ENCODE data around the gene SNX5.

DNA sequence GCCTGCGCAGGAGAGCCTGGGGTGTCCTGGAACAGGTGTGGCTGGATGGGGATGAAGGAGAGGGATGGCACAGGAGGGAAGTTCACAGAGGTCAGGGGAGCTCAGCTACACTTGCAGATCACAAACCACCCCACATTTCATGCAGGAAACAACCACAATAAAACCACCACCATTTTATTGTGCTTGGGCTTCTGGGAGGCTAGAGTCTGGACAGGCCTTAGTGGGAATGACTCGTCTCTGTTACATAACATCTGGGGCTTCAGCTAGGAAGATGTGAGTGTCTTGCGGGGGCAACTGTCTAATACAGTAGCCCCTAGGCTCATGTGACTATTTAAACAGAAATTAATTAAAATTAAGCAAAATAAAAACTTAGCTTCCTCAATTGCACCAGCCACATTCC is 33.4 kb downstream of the SNX5 start:
- TF ChIP-seq, protein P1, sequence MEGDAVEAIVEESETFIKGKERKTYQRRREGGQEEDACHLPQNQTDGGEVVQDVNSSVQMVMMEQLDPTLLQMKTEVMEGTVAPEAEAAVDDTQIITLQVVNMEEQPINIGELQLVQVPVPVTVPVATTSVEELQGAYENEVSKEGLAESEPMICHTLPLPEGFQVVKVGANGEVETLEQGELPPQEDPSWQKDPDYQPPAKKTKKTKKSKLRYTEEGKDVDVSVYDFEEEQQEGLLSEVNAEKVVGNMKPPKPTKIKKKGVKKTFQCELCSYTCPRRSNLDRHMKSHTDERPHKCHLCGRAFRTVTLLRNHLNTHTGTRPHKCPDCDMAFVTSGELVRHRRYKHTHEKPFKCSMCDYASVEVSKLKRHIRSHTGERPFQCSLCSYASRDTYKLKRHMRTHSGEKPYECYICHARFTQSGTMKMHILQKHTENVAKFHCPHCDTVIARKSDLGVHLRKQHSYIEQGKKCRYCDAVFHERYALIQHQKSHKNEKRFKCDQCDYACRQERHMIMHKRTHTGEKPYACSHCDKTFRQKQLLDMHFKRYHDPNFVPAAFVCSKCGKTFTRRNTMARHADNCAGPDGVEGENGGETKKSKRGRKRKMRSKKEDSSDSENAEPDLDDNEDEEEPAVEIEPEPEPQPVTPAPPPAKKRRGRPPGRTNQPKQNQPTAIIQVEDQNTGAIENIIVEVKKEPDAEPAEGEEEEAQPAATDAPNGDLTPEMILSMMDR (IDR thresholded peaks at IDR 0.05), result no peak
- TF ChIP-seq POLR2A (IDR thresholded peaks at IDR 0.05), result no peak

Data from Peyer's patch (tissue), 4 donors.